Mucosa of descending colon (tissue), 3 donors: Measurements from ENCODE around the gene SLC2A1. TPM values are rescaled to one million over a fixed set of nuclear protein-coding genes. Genes with fewer than 3 reads are reported as not detected.
A peak's percentile ranks its signal among the peaks of the same experiment; 100 is the strongest.

Source experiments
- ATAC-seq: fragments of 200-7000 bp; cut with Tn5 transposase; one replicate; pipeline ENCODE4 v1.9.1; 2020; ENCODE audit warnings: mild to moderate bottlenecking, moderate library complexity
- DNase-seq, 3 donors: peaks; one replicate each; pipeline ENCODE4 v3.0.0-alpha.2; 2020
- H3K36me3 ChIP-seq: fragments of 200-600 bp; one replicate; pipeline ENCODE4 v1.8.0; 2021; ENCODE audit warnings: low read depth, mild to moderate bottlenecking
- H3K4me1 ChIP-seq: fragments of 200-600 bp; one replicate; pipeline ENCODE4 v1.8.0; 2021; ENCODE audit warnings: low read depth, mild to moderate bottlenecking
- H3K4me3 ChIP-seq: fragments of 200-600 bp; one replicate; pipeline ENCODE4 v1.8.0; 2021; ENCODE audit warnings: mild to moderate bottlenecking
- H3K9me3 ChIP-seq: fragments of 200-600 bp; one replicate; pipeline ENCODE4 v1.8.0; 2021; ENCODE audit warnings: mild to moderate bottlenecking
- CTCF ChIP-seq: fragments of 200-600 bp; IDR thresholded peaks from one replicate; pipeline ENCODE4 v1.8.0; 2022; ENCODE audit warnings: antibody characterized with exemption, mild to moderate bottlenecking
- intact Hi-C, 2 donors: fragments of 100-400 bp; cut with DNase I in 1 of 2; cut with micrococcal nuclease in 1 of 2; formaldehyde crosslinking; loops; one replicate each; pipeline versions ENCODE4 v1.11.0 to v1.11.1; 2022; cut with DNase I, micrococcal nuclease
- total RNA-seq, 3 donors: library from RNA; stranded (reverse); fragmentation: NEBNext Ultra II Directional in 2 of 3; extraction: Animal tissue kit (Norgen Biotek cat#: 25700) in 2 of 3; gene quantifications; one replicate each; pipeline versions ENCODE4 v1.2.1 to v1.2.4, GENCODE V29; 2021 to 2023
- donor health status: DM: no; HTN: no; CAD: no; lungs with moderate emphysema.
- donor health status: DM: no; HTN: no; CAD: no.
- donor health status: DM: no; HTN: yes; CAD: no.

Gene SLC2A1
- total RNA-seq, 3 donors from 2014 or later: 36.0 to 81.2 (median 74.3) TPM

- DNase-seq (peak; percentile 84 to 91 (median 86)), ATAC-seq (peak; percentile 60)
- no peaks in the 10 kb centered on the region for H3K36me3 ChIP-seq
- TF ChIP-seq CTCF: no peak
- intact Hi-C loops: no loop called here
- H3K4me1 ChIP-seq: peaks cover 83% of the 10 kb centered on the region
- no peak overlapping the region for H3K4me3 ChIP-seq
- H3K9me3 ChIP-seq: no peaks in the 10 kb centered on the region
These were observed 16.9 kb downstream of the SLC2A1 start for GRCh38 chr1:42941640-42942330.

GRCh38 chr1:42940851-42941639 lies 17.6 kb downstream of the SLC2A1 start:
- no peaks in the 10 kb centered on the region for H3K36me3 ChIP-seq
- ATAC-seq: no peak

GRCh38 chr1:42938645-42939615 lies 19.7 kb downstream of the SLC2A1 start:
- H3K36me3 ChIP-seq: no peaks in the 10 kb centered on the region
- ATAC-seq: peak; percentile 43
- peaks cover 88% of the 10 kb centered on the region for H3K4me1 ChIP-seq

More at GRCh38 chr1:42940851-42941639, 17.6 kb downstream of the SLC2A1 start:
- intact Hi-C loops: no loop called here
- TF ChIP-seq CTCF: no peak
- Histone ChIP-seq H3K4me1 (peaks cover 90% of the 10 kb centered on the region), H3K4me3 (no peak overlapping the region), H3K9me3 (no peaks in the 10 kb centered on the region)
- DNase-seq: peak; percentile 21 to 55 (median 24)

GRCh38 chr1:42937836-42938644 lies 20.6 kb downstream of the SLC2A1 start:
- DNase-seq: peak in 2 of 3 donors; percentile 41 to 51
- intact Hi-C loops: no loop called here
- ATAC-seq: peak; percentile 40
- no peak overlapping the region for H3K4me3 ChIP-seq
- H3K9me3 ChIP-seq: no peaks in the 10 kb centered on the region
- no peak for TF ChIP-seq CTCF
- H3K4me1 ChIP-seq: peaks cover 87% of the 10 kb centered on the region
- H3K36me3 ChIP-seq: no peaks in the 10 kb centered on the region

More at GRCh38 chr1:42938645-42939615, 19.7 kb downstream of the SLC2A1 start:
- no peak overlapping the region for H3K4me3 ChIP-seq
- intact Hi-C loops: no loop called here
- DNase-seq: peak; percentile 47 to 66 (median 57)
- H3K9me3 ChIP-seq: no peaks in the 10 kb centered on the region
- TF ChIP-seq CTCF: no peak
